Kasumi-1 (cell line): ENCODE results near the gene KRT9.
"Not testable (repeated sequence)": the region's sequence is repeated elsewhere in the genome, so short reads cannot be mapped to it uniquely, and the experiment has no call there.

Experiments
- DNase-seq, 2 experiments: peaks; one replicate each; lab custom pipeline; 2025; lab: John Stamatoyannopoulos, UW

Gene KRT9

GRCh38 chr17:41579484-41580243 is 7.8 kb upstream of the KRT9 start:
- peak; percentile 73 to 81 for DNase-seq

- no peak for DNase-seq
Observed at GRCh38 chr17:41578971-41579370, 7.1 kb upstream of the KRT9 start.

GRCh38 chr17:41578538-41578937 is 6.7 kb upstream of the KRT9 start:
- no peak for DNase-seq

- DNase-seq: not testable (repeated sequence)
Observed at GRCh38 chr17:41576740-41577139, 4.9 kb upstream of the KRT9 start.

- no peak for DNase-seq
Observed at GRCh38 chr17:41575336-41575735, 3.5 kb upstream of the KRT9 start.

GRCh38 chr17:41567317-41567716 is 4.5 kb downstream of the KRT9 start:
- no peak for DNase-seq

- no peak for DNase-seq
Observed at GRCh38 chr17:41565338-41565737, 6.5 kb downstream of the KRT9 start.

- no peak for DNase-seq
Observed at GRCh38 chr17:41563607-41564170, 8.2 kb downstream of the KRT9 start.

- no peak for DNase-seq
Observed at GRCh38 chr17:41561554-41561953, 10.3 kb downstream of the KRT9 start.

- no peak for DNase-seq
Observed at GRCh38 chr17:41559548-41559947, 12.3 kb downstream of the KRT9 start.

GRCh38 chr17:41556931-41557330 is 14.9 kb downstream of the KRT9 start:
- DNase-seq: no peak

- no peak for DNase-seq
Observed at GRCh38 chr17:41556306-41556705, 15.6 kb downstream of the KRT9 start.

- DNase-seq: no peak
Observed at GRCh38 chr17:41555105-41555887, 16.6 kb downstream of the KRT9 start.

- DNase-seq: no peak
Observed at GRCh38 chr17:41553987-41554680, 17.7 kb downstream of the KRT9 start.

GRCh38 chr17:41553176-41553575 is 18.7 kb downstream of the KRT9 start:
- no peak for DNase-seq

GRCh38 chr17:41552455-41552854 is 19.4 kb downstream of the KRT9 start:
- no peak for DNase-seq

GRCh38 chr17:41551365-41551764 is 20.5 kb downstream of the KRT9 start:
- DNase-seq: no peak

GRCh38 chr17:41549596-41550039 is 22.2 kb downstream of the KRT9 start:
- DNase-seq: no peak

GRCh38 chr17:41548844-41549595 is 22.8 kb downstream of the KRT9 start:
- peak; percentile 74 to 86 for DNase-seq

GRCh38 chr17:41547921-41548843 is 23.7 kb downstream of the KRT9 start:
- DNase-seq: peak; percentile 58 to 64
